ENCODE results near the gene AOC3.
"Not testable (repeated sequence)": the region's sequence is repeated elsewhere in the genome, so short reads cannot be mapped to it uniquely, and the experiment has no call there.

AOC3 gene

DNA sequence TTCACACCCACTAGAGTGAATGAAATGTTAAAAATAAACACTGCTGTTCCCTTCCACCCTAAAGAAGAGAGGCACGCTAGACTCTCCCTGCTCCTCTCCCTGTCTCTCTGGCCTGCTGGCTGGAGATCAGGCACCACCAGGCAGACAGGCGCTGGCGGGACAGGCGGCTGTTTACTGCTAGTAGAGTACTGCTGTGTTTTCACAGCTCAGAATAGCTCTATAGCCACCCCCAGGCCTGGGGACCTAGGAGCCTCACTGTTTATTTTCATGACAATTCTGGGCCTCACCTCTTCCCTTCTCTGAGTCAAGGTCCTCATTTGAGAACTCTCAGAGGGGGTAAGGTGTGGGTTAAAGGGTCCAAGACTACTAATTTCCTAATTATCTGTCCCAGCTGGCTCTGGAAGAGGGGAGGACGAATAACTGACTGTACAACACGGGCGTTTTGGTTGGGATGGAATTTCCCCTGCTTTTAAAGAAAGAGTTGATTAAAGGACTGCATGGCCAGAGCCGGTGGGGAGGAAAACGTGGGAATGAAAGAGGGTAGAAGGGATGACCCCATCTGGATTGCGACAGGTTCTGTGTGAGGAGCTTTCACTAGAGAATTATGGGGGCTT, 40.6 kb downstream of the AOC3 start:
- Histone ChIP-seq H3K4me1 (ENCODE audit: control insufficient read depth, insufficient read depth, low read length) (peaks cover 10% of the 10 kb centered on the region), H3K4me3 (ENCODE audit: low read length) (no peak overlapping the region), H3K36me3 (ENCODE audit: control insufficient read depth, insufficient read depth, low read length) (no peaks in the 10 kb centered on the region), H3K27me3 (ENCODE audit: control insufficient read depth, insufficient read depth, low read length) (no peaks in the 10 kb centered on the region), H3K9ac (ENCODE audit: low read length) (peak overlapping the region; percentile 3), H3K27ac (ENCODE audit: low read depth, low read length) (peak overlapping the region; percentile 84)

GRCh38 chr17:42893359-42893758, 42.4 kb downstream of the AOC3 start:
- H3K27ac ChIP-seq (ENCODE audit: low read depth, low read length), result no peak overlapping the region

DNA sequence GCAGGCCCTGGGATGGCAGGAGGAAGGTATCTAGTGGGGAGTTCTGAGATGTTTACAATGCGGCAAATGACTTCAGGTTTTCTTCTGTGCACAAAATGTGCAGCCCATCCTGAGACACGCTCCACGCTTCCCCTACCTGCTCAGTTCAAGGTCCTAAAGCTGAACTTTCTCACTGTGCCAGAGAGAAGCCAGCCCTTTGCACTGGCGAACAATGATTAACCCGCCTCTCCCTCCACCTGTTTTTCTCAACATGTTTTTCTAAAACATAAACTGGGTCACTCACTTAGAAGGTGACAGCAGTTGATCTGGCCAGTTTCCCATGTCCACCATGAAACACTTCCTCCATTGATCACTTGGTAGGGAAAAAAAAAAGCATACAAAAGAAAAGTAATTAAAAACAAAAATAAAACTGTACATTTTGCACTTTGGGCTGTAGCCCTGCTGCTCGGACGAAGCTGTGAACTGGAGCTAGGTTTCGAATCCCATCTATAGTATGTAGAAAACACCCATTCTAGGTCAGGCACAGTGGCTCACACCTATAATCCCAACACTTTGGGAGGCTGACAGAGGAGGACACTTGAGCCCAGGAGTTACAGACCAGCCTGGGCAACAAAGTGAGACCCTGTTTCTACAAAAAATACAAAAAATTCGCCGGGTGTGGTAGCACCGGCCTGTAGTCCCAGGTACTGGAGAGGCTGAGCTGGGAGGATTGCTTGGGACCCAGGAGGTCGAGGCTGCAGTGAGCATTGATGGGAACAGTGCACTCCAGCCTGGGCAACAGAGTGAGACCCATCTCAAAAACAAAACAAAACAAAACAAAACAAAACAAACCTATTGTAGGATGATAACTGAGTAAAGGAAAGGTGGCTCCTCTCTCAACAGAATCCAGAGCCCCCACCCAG, 43.5 kb downstream of the AOC3 start:
- Histone ChIP-seq H3K27me3 (ENCODE audit: control insufficient read depth, insufficient read depth, low read length) (no peaks in the 10 kb centered on the region), H3K27ac (ENCODE audit: low read depth, low read length) (no peak overlapping the region), H3K36me3 (ENCODE audit: control insufficient read depth, insufficient read depth, low read length) (no peaks in the 10 kb centered on the region), H3K4me3 (ENCODE audit: low read length) (no peak overlapping the region), H3K9ac (ENCODE audit: low read length) (no peak overlapping the region), H3K4me1 (ENCODE audit: control insufficient read depth, insufficient read depth, low read length) (peaks cover 10% of the 10 kb centered on the region)

More at GRCh38 chr17:42893359-42893758, 42.4 kb downstream of the AOC3 start:
- Histone ChIP-seq H3K4me3 (ENCODE audit: low read length) (no peak overlapping the region), H3K4me1 (ENCODE audit: control insufficient read depth, insufficient read depth, low read length) (peaks cover 10% of the 10 kb centered on the region), H3K9ac (ENCODE audit: low read length) (no peak overlapping the region), H3K27me3 (ENCODE audit: control insufficient read depth, insufficient read depth, low read length) (no peaks in the 10 kb centered on the region), H3K36me3 (ENCODE audit: control insufficient read depth, insufficient read depth, low read length) (no peaks in the 10 kb centered on the region)

- peak overlapping the region; percentile 18 for H3K27ac ChIP-seq (ENCODE audit: low read depth, low read length)
These were observed 44.2 kb downstream of the AOC3 start for GRCh38 chr17:42895185-42895555.

GRCh38 chr17:42898147-42898811, 47.3 kb downstream of the AOC3 start:
- Histone ChIP-seq H3K4me3 (ENCODE audit: low read length) (no peak overlapping the region), H3K27me3 (ENCODE audit: control insufficient read depth, insufficient read depth, low read length) (peaks cover 2% of the 10 kb centered on the region), H3K9ac (ENCODE audit: low read length) (no peak overlapping the region), H3K27ac (ENCODE audit: low read depth, low read length) (no peak overlapping the region), H3K36me3 (ENCODE audit: control insufficient read depth, insufficient read depth, low read length) (no peaks in the 10 kb centered on the region), H3K4me1 (ENCODE audit: control insufficient read depth, insufficient read depth, low read length) (no peaks in the 10 kb centered on the region)

More at GRCh38 chr17:42895185-42895555, 44.2 kb downstream of the AOC3 start:
- no peak overlapping the region for H3K9ac ChIP-seq (ENCODE audit: low read length)
- H3K4me3 ChIP-seq (ENCODE audit: low read length), result no peak overlapping the region
- no peaks in the 10 kb centered on the region for H3K36me3 ChIP-seq (ENCODE audit: control insufficient read depth, insufficient read depth, low read length)
- peaks cover 10% of the 10 kb centered on the region for H3K4me1 ChIP-seq (ENCODE audit: control insufficient read depth, insufficient read depth, low read length)
- no peaks in the 10 kb centered on the region for H3K27me3 ChIP-seq (ENCODE audit: control insufficient read depth, insufficient read depth, low read length)

DNA sequence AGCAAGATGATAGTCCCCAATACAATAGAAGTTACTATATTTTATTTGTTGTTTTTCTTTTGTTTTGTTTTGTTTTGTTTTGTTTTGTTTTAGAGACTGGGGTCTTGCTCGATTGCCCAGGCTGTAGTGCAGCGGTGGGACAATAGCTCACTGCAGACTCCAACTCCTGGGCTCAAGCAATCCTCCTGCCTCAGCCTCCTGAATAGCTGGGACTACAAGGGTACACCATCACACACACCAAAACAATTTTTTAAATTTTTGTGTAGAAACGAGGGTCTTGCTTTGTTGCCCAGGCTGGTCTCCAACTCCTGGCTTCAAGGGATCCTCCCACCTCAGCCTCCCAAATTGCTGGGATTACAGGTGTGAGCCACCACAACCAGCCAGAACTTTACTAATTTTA, 49.0 kb downstream of the AOC3 start:
- H3K9ac ChIP-seq (ENCODE audit: low read length); H3K36me3 ChIP-seq (ENCODE audit: control insufficient read depth, insufficient read depth, low read length); H3K4me3 ChIP-seq (ENCODE audit: low read length); H3K27me3 ChIP-seq (ENCODE audit: control insufficient read depth, insufficient read depth, low read length); H3K27ac ChIP-seq (ENCODE audit: low read depth, low read length); H3K4me1 ChIP-seq (ENCODE audit: control insufficient read depth, insufficient read depth, low read length): not testable (repeated sequence)

GRCh38 chr17:42900460-42901331, 49.7 kb downstream of the AOC3 start, which contains the start of gene G6PC1:
Gene G6PC1, plus strand, starts transcription at chr17:42900799. Its CDS starts 78 bp downstream, at chr17:42900877.
- H3K4me1 ChIP-seq (ENCODE audit: control insufficient read depth, insufficient read depth, low read length), result no peaks in the 10 kb centered on the region
- H3K27me3 ChIP-seq (ENCODE audit: control insufficient read depth, insufficient read depth, low read length), result peaks cover 2% of the 10 kb centered on the region
- no peak within 1 kb of the TSS for H3K27ac ChIP-seq (ENCODE audit: low read depth, low read length)
- no peak within 1 kb of the TSS for H3K9ac ChIP-seq (ENCODE audit: low read length)
- no peaks in the 10 kb centered on the region for H3K36me3 ChIP-seq (ENCODE audit: control insufficient read depth, insufficient read depth, low read length)
- H3K4me3 ChIP-seq (ENCODE audit: low read length), result no peak within 1 kb of the TSS

DNA sequence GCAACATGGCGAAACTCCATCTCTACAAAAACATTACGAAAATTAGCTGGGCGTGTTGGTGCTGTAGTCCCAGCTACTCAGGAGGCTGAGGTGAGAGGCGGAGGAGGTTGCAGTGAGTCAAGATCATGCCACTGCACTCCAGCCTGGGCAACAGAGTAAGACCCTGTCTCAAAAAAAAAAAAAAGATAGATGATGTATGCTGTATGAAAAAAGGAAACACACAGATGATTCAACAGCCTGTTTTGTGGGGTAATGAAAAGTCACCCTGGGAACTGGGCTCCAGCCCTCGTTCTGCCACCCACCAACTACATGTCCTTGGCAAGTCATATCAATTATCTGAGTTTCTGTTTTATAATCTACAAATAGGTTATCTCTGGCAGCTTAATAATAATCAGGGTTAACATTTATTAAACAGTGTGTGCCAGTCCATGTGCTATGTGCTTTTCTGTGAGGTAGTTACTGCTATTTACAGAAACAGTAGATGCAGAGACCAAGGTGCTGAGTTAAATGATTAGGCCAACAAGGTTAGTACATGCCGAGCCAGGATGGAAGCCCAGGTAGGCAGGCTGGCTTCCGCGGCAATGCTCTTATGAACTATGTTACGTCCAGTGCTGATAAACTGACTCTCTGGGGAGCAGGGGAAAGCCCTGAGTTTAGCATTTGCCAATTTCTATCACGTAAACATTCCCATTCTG, 50.7 kb downstream of the AOC3 start:
- H3K9ac ChIP-seq (ENCODE audit: low read length), result no peak overlapping the region
- peaks cover 2% of the 10 kb centered on the region for H3K27me3 ChIP-seq (ENCODE audit: control insufficient read depth, insufficient read depth, low read length)
- H3K27ac ChIP-seq (ENCODE audit: low read depth, low read length), result no peak overlapping the region
- no peaks in the 10 kb centered on the region for H3K36me3 ChIP-seq (ENCODE audit: control insufficient read depth, insufficient read depth, low read length)
- H3K4me3 ChIP-seq (ENCODE audit: low read length), result no peak overlapping the region
- no peaks in the 10 kb centered on the region for H3K4me1 ChIP-seq (ENCODE audit: control insufficient read depth, insufficient read depth, low read length)

- no peak overlapping the region for H3K27ac ChIP-seq (ENCODE audit: low read depth, low read length)
These were observed 53.1 kb downstream of the AOC3 start for GRCh38 chr17:42904110-42904469.

DNA sequence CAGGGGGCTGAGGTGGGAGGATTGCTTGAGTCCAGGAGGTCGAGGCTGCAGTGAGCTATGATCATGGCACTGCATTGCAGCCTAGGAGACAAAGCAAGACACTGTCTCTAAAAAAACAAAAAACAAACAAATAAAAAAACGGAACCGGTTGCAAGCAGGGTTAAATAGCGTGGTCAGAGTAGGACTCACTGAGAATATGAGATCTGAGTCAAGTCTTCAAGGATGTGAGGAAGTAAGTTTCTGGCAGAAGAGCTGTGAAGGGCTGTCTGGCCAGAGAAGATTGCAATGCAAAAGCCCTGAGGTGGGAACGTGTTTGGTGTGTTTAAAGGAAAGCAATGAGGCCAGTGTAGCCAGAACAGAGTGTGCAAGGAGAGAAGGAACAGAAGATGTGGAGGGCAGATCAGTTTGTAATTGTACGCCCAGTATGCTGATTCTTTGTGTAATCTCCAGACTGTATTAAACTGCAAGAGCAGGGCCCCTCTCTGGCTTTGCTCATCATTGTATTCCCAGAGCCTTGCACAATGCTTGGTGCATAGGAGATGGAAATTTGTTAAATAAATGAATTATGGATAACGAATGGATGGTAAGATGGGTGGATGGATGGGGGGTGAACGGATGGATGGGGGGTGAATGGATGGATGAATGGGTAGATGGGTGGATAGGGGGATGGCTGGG, 55.9 kb downstream of the AOC3 start:
- no peaks in the 10 kb centered on the region for H3K36me3 ChIP-seq (ENCODE audit: control insufficient read depth, insufficient read depth, low read length)
- H3K4me3 ChIP-seq (ENCODE audit: low read length), result no peak overlapping the region
- peaks cover 9% of the 10 kb centered on the region for H3K27me3 ChIP-seq (ENCODE audit: control insufficient read depth, insufficient read depth, low read length)
- H3K27ac ChIP-seq (ENCODE audit: low read depth, low read length), result no peak overlapping the region
- H3K9ac ChIP-seq (ENCODE audit: low read length), result no peak overlapping the region
- H3K4me1 ChIP-seq (ENCODE audit: control insufficient read depth, insufficient read depth, low read length), result no peaks in the 10 kb centered on the region

More at GRCh38 chr17:42904110-42904469, 53.1 kb downstream of the AOC3 start:
- Histone ChIP-seq H3K27me3 (ENCODE audit: control insufficient read depth, insufficient read depth, low read length) (peaks cover 2% of the 10 kb centered on the region), H3K9ac (ENCODE audit: low read length) (no peak overlapping the region), H3K4me3 (ENCODE audit: low read length) (no peak overlapping the region), H3K4me1 (ENCODE audit: control insufficient read depth, insufficient read depth, low read length) (no peaks in the 10 kb centered on the region), H3K36me3 (ENCODE audit: control insufficient read depth, insufficient read depth, low read length) (no peaks in the 10 kb centered on the region)
